ENCODE data around the gene ITGB4. TPM values are rescaled to one million over a fixed set of nuclear protein-coding genes. Genes with fewer than 3 reads are reported as not detected.

The ITGB4 gene
- total RNA-seq, 1 experiment from 2014 or later = 5.3 TPM

DNA sequence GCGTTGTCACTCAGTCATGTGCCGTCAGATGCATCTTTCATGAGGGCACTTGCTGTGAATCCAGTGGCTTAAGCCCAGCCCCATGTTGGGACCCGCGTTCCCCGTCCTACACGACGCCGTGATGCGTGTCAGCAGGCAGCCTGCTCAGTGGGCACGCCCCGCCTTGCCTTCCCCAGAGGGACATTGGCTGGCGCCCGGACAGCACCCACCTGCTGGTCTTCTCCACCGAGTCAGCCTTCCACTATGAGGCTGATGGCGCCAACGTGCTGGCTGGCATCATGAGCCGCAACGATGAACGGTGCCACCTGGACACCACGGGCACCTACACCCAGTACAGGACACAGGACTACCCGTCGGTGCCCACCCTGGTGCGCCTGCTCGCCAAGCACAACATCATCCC, 8.8 kb downstream of the ITGB4 start:
- no peak overlapping the region for H4K5ac ChIP-seq (ENCODE audit: insufficient read length, low read depth, low read length)
- no peak overlapping the region for H2AFZ ChIP-seq (ENCODE audit: low read length)
- H3K14ac ChIP-seq (ENCODE audit: insufficient read depth, low read length) = no peak overlapping the region; the same call in 1 of the 2 replicates
- H3K79me2 ChIP-seq (ENCODE audit: insufficient read depth, low read length) = no peaks in the 10 kb centered on the region
- no peak overlapping the region for H3K56ac ChIP-seq (ENCODE audit: insufficient read length, low read depth, low read length)
- no peak overlapping the region for H3K4ac ChIP-seq (ENCODE audit: low read depth, low read length)
- no peaks in the 10 kb centered on the region for H3K9me3 ChIP-seq (ENCODE audit: control insufficient read depth, low read depth, low read length)
- H2BK5ac ChIP-seq (ENCODE audit: insufficient read length, low read length) = no peak overlapping the region
- H3K4me1 ChIP-seq (ENCODE audit: insufficient read depth, low read length) = no peaks in the 10 kb centered on the region
- Mint-ChIP-seq H3K36me3 (ENCODE audit: insufficient read depth in 1 of 3, low read depth in 3 of 3) (no peaks in the 10 kb centered on the region), H3K27ac (no peak overlapping the region), H3K27me3 (ENCODE audit: low read depth) (no peaks in the 10 kb centered on the region; the same call in 1 of the 2 replicates), H3K4me1 (0 out of 4 replicates have a peak, but pooled peaks cover 0 to 3% of the 10 kb centered on the region in 2 experiments), H3K9me3 (no peaks in the 10 kb centered on the region), H3K4me3 (no peak overlapping the region)
- no peak overlapping the region for H2BK12ac ChIP-seq (ENCODE audit: insufficient read length, low read depth, low read length)
- H2BK20ac ChIP-seq (ENCODE audit: low read depth, low read length, poor library complexity, severe bottlenecking) = no peak overlapping the region
- no peak overlapping the region for H2BK120ac ChIP-seq (ENCODE audit: low read depth, low read length, poor library complexity, severe bottlenecking)
- no peak overlapping the region for H3K9ac ChIP-seq (ENCODE audit: extremely low read depth, insufficient read length, low read length)
- H3K18ac ChIP-seq (ENCODE audit: insufficient read length, low read depth, low read length) = no peak overlapping the region
- TF ChIP-seq, protein P1, sequence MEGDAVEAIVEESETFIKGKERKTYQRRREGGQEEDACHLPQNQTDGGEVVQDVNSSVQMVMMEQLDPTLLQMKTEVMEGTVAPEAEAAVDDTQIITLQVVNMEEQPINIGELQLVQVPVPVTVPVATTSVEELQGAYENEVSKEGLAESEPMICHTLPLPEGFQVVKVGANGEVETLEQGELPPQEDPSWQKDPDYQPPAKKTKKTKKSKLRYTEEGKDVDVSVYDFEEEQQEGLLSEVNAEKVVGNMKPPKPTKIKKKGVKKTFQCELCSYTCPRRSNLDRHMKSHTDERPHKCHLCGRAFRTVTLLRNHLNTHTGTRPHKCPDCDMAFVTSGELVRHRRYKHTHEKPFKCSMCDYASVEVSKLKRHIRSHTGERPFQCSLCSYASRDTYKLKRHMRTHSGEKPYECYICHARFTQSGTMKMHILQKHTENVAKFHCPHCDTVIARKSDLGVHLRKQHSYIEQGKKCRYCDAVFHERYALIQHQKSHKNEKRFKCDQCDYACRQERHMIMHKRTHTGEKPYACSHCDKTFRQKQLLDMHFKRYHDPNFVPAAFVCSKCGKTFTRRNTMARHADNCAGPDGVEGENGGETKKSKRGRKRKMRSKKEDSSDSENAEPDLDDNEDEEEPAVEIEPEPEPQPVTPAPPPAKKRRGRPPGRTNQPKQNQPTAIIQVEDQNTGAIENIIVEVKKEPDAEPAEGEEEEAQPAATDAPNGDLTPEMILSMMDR (conservative IDR thresholded peaks at IDR 0.05) = no peak
- no peaks in the 10 kb centered on the region for H3K23me2 ChIP-seq (ENCODE audit: insufficient read length, low read depth, low read length, poor library complexity, severe bottlenecking)
- no peak overlapping the region for H2AK5ac ChIP-seq (ENCODE audit: insufficient read length, low read length)
- no peak overlapping the region; the same call in 1 of the 2 replicates for H2BK15ac ChIP-seq (ENCODE audit: low read depth, low read length)
- no peak overlapping the region for H4K91ac ChIP-seq (ENCODE audit: insufficient read length, low read depth, low read length)
- H3K79me1 ChIP-seq (ENCODE audit: insufficient read depth, low read depth, low read length, poor library complexity, severe bottlenecking) = no peaks in the 10 kb centered on the region
- H3K23ac ChIP-seq (ENCODE audit: insufficient read length, low read depth, low read length) = no peak overlapping the region
- no peak overlapping the region for H3K27ac ChIP-seq (ENCODE audit: insufficient read length, low read depth, low read length)
- H4K8ac ChIP-seq (replicated peaks; ENCODE audit: insufficient read length, low read depth, low read length) = no peak overlapping the region
- H3T11ph ChIP-seq (ENCODE audit: low read length) = no peak overlapping the region
- no peaks in the 10 kb centered on the region for H3K27me3 ChIP-seq (ENCODE audit: insufficient read depth, low read length)
- no peaks in the 10 kb centered on the region for H4K20me1 ChIP-seq (ENCODE audit: control insufficient read depth, insufficient read depth, insufficient read length)
- DNase-seq = no peak
- no CpG with 5 or more reads among the region's 24 CpGs for WGBS (ENCODE audit: extremely low coverage, insufficient read length, low lambda C conversion rate)
- no peak overlapping the region for H3K4me2 ChIP-seq (ENCODE audit: insufficient read depth, insufficient read length, low read length)
